ENCODE measurements around the gene SLC8B1.

SLC8B1 gene

DNA sequence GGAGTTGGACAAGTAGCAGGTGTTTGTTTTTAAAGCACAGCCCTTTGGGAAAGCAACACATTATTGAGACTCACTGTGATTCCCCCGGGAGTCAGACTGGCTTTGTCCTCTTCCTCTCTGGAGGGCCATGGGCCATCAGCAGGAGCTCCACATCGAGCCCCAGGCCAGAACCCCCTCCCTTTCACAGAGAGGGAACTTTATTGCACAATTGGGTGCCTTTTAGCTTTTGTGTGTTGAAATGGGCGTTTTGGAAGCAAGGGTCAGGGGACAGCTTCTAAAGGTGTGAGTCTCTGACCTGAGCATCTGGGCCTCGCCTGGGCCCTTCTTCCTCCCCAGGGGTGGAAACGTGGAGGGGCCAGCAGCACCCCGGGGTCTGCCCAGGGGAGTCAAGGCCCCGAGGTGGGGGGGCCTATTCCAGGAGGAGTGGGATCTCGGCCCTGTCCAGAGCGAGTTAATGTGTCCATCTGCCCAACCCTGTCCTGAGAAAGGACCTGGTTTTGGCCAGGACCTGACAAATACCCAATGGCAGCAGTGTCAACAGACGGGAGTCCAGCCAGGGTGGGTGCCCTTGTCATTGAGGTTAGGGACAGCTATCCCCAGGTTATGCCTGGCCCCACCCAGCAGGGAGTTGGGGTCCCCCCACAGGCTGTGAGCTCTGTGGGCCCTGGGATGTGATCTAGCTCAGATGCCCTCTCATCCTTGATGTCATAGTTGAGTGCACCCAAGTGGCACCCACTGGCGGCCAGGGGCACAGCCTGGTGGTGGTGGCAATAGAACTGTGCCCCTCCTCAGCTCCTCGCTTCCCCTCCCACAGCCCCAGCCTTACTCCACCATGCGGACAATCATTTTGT is 37.1 kb downstream of the SLC8B1 start:
- no peak overlapping the region for H3K4me3 ChIP-seq (replicated peaks in 1 of 2; ENCODE audit: low read depth in 2 of 2, low read length in 2 of 2)
- TF ChIP-seq, protein P1, sequence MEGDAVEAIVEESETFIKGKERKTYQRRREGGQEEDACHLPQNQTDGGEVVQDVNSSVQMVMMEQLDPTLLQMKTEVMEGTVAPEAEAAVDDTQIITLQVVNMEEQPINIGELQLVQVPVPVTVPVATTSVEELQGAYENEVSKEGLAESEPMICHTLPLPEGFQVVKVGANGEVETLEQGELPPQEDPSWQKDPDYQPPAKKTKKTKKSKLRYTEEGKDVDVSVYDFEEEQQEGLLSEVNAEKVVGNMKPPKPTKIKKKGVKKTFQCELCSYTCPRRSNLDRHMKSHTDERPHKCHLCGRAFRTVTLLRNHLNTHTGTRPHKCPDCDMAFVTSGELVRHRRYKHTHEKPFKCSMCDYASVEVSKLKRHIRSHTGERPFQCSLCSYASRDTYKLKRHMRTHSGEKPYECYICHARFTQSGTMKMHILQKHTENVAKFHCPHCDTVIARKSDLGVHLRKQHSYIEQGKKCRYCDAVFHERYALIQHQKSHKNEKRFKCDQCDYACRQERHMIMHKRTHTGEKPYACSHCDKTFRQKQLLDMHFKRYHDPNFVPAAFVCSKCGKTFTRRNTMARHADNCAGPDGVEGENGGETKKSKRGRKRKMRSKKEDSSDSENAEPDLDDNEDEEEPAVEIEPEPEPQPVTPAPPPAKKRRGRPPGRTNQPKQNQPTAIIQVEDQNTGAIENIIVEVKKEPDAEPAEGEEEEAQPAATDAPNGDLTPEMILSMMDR (IDR thresholded peaks at IDR 0.05; ENCODE audit: low read depth, low read length), result no peak
- DNase-seq (ENCODE audit: low read depth in 2 of 2), result no peak

DNA sequence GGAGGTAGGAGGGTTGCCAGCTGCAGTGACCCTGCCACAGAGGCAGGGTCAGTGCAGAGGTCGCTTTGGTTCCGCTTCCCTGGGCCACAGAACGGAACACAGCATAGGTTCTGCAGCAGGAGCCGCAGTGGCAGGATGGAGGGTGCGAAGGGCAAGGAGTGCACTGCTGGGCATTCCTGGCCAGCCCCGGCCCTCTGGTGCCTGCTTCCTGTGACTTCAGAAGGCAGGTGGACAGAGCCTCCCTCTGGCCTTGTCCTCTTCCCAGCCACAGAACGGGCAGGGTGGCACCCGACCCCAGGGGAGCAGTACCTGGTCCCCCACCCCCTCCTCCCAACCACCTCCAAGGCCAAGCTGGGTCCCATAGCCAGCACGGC is 37.7 kb downstream of the SLC8B1 start:
- TF ChIP-seq, protein P1 (IDR thresholded peaks at IDR 0.05; ENCODE audit: low read depth, low read length), result no peak
- no peak for DNase-seq (ENCODE audit: low read depth in 2 of 2)
- no peak overlapping the region for H3K4me3 ChIP-seq (replicated peaks in 1 of 2; ENCODE audit: low read depth in 2 of 2, low read length in 2 of 2)

DNA sequence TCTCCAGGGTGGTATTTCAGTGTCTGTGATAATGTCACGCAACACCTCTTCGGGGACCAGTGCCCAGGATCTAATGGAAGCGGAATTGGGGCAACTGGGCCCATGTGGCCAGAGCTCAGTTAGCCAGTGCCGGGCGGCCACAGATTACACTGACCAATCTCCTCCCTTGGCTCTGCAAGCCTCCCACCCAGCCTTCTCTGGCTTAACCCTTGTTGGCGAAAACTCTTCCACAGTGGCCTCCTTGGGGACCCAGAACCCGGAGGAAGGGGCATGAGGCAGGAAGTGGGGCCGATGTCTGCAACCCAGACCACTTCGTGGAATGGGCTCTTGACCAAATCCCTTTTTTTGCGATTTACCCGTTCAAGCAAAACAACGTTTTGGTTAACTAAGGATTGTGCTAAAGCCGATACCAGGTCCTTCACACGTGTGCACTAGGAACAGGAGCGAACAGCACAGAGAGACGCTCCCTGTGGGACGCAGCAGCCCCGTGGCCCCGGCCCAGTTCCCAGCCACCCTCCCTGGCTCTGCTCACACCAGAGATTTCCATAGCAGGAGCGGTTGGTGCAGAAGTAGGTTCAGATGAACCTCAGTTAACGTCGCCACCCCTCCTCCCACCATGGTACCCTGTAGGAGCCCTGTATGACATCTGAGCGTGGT is 38.2 kb downstream of the SLC8B1 start:
- TF ChIP-seq, protein P1 (IDR thresholded peaks at IDR 0.05; ENCODE audit: low read depth, low read length), result no peak
- no peak overlapping the region for H3K4me3 ChIP-seq (replicated peaks in 1 of 2; ENCODE audit: low read depth in 2 of 2, low read length in 2 of 2)
- no peak for DNase-seq (ENCODE audit: low read depth in 2 of 2)

DNA sequence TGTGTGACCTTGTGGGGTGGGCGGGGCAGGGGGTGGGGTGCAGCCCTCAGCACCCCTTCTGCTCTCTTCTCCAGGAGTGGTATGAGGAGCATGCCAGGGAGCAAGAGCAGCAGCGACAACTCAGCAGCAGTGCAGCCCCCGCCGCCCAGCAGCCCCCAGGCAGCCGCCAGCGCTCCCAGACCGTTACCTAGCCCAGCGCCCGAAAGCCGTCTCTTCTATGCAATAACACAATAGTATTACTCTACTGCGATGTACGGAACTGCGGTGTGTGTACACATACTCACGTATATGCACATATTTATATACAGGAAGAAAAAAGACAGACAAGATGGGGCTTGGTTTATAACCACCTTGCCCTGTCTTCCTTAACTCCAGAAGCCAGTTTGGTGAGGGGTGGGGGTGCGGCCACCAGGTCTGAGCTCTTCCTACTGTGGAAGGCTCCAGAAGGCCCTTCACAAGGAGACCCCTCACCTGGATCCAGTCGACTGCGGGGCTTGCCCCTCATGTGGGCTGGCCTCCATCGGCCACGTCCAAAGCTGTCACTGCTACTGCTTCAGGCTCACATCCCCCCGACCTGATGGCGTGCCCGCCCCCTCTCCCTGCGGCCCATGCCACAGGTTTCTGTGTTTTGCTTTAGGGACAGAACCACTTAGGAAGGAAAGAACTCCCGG is 38.9 kb downstream of the SLC8B1 start:
- no peak for DNase-seq (ENCODE audit: low read depth in 2 of 2)
- no peak overlapping the region for H3K4me3 ChIP-seq (replicated peaks in 1 of 2; ENCODE audit: low read depth in 2 of 2, low read length in 2 of 2)
- TF ChIP-seq, protein P1 (IDR thresholded peaks at IDR 0.05; ENCODE audit: low read depth, low read length), result no peak

DNA sequence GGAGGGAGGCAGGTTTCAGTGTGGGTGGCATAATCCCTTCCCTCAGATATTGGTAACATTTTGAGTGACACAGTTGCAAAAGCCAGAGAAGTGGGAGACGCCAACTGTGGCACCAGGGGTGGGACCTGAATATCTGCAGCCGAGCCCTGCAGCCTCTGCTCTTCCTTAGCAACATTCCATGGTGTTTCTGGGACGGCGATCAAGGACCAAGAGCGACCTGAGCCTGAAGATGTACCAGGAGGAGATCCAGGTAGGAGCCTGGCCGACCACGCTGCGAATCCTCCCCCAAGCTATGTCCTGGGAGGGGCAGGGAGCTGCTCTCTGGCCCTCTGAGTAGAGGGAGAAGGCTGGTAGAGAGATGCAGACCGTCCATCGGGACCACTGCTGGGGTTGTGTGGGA is 41.8 kb downstream of the SLC8B1 start:
- DNase-seq (ENCODE audit: low read depth in 2 of 2), result no peak
- TF ChIP-seq, protein P1 (IDR thresholded peaks at IDR 0.05; ENCODE audit: low read depth, low read length), result no peak
- H3K4me3 ChIP-seq (replicated peaks in 1 of 2; ENCODE audit: low read depth in 2 of 2, low read length in 2 of 2), result no peak overlapping the region

DNA sequence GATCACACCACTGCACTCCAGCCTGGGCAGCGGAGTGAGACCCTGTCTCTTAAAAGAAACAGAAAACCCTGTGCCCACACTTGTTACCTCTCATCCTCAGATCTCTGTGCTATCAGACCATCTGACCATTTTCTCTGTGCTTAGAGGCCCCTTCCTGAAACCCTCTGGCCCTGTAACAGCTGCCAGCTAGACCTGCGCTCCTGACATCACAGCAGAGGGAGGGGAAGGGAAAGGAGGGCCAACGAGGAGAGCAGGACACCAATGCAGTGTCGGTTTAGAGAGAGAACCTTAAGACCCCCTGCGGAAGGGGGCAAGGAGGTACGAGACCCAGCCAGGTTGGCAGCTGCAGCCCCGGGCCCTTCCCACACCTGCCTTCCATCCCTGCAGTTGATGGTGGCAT is 42.4 kb downstream of the SLC8B1 start:
- DNase-seq (ENCODE audit: low read depth in 2 of 2), result no peak

More for the DNA sequence above, 42.4 kb downstream of the SLC8B1 start:
- TF ChIP-seq, protein P1 (IDR thresholded peaks at IDR 0.05; ENCODE audit: low read depth, low read length), result no peak
- no peak overlapping the region for H3K4me3 ChIP-seq (replicated peaks in 1 of 2; ENCODE audit: low read depth in 2 of 2, low read length in 2 of 2)

Measured in cardiac fibroblast (primary cell).